ENCODE measurements around the gene EGFL6.

DNA sequence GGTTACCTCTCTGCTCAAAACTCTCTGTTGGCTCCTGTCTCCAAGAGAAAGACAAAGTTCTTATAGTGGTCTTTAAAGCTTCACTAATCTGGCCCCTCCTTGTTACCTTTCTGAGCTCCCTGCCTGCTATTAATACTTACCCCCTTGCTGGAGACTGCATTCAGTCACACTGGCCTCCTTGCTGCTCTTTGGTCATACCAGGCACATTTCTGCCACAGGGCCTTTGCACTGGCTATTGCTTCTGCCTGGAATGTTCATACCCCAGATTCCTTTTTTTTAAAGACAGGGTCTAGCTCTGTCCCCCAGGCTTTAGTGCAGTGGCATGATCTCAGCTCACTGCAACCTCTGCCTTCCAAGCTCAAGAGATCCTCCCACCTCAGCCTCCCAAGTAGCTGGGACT is 103.6 kb downstream of the EGFL6 start:
- TF ChIP-seq, protein P1, sequence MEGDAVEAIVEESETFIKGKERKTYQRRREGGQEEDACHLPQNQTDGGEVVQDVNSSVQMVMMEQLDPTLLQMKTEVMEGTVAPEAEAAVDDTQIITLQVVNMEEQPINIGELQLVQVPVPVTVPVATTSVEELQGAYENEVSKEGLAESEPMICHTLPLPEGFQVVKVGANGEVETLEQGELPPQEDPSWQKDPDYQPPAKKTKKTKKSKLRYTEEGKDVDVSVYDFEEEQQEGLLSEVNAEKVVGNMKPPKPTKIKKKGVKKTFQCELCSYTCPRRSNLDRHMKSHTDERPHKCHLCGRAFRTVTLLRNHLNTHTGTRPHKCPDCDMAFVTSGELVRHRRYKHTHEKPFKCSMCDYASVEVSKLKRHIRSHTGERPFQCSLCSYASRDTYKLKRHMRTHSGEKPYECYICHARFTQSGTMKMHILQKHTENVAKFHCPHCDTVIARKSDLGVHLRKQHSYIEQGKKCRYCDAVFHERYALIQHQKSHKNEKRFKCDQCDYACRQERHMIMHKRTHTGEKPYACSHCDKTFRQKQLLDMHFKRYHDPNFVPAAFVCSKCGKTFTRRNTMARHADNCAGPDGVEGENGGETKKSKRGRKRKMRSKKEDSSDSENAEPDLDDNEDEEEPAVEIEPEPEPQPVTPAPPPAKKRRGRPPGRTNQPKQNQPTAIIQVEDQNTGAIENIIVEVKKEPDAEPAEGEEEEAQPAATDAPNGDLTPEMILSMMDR (IDR thresholded peaks at IDR 0.05) = no peak
- TF ChIP-seq POLR2A (IDR thresholded peaks at IDR 0.05) (no peak), EP300 (IDR thresholded peaks at IDR 0.05) (no peak)
